ENCODE data around the gene XRCC2. TPM values are rescaled to one million over a fixed set of nuclear protein-coding genes. Genes with fewer than 3 reads are reported as not detected.

Gene XRCC2
- total and polyA plus RNA-seq, 2 of the 8 experiments (the other 6 are each of a cell fraction or from before 2014, with no cell fraction given), result 14.6 to 34.0 TPM

- H3K9ac ChIP-seq (replicated peaks in 1 of 4; ENCODE audit: extremely low read depth in 1 of 4, low read depth in 3 of 4, low read length in 3 of 4), result no peak overlapping the region
- no peak overlapping the region for H3K14ac ChIP-seq (ENCODE audit: insufficient read length)
- WGBS, 2 experiments (ENCODE audit: extremely low coverage in 1 of 2, insufficient coverage in 1 of 2, insufficient read length in 1 of 2, insufficient replicate concordance in 2 of 2, low coverage in 1 of 2, low lambda C conversion rate in 2 of 2, missing lambda C conversion rate in 1 of 2), result 87% methylated on average over 4 of the region's 4 CpGs; no CpG with 5 or more reads in 1 of the 2 experiments
- no peak overlapping the region for H3K4me2 ChIP-seq (ENCODE audit: insufficient read depth in 1 of 2, low read depth in 2 of 2, low read length in 2 of 2)
- no peak overlapping the region for H3K27ac ChIP-seq (ENCODE audit: low read depth, low read length)
- H4K91ac ChIP-seq (replicated peaks; ENCODE audit: insufficient read length, low read length), result no peak overlapping the region
- FAIRE-seq (no peak), DNase-seq (ENCODE audit: low read depth in 1 of 2, low spot score in 2 of 2) (no peak)
- peaks cover 15 to 94% of the 10 kb centered on the region in 2 experiments for H3K79me2 ChIP-seq (ENCODE audit: control insufficient read depth in 1 of 2, insufficient read depth in 2 of 2, low read length in 2 of 2)
- H2BK15ac ChIP-seq (ENCODE audit: low read length), result no peak overlapping the region
- H3K56ac ChIP-seq (replicated peaks; ENCODE audit: insufficient read length, low read depth, low read length), result no peak overlapping the region
- H2BK5ac ChIP-seq (ENCODE audit: low read depth, low read length), result no peak overlapping the region
- H3K4ac ChIP-seq (replicated peaks; ENCODE audit: insufficient read length, low read depth, low read length), result no peak overlapping the region
- no peak overlapping the region for H3K23ac ChIP-seq (ENCODE audit: insufficient read length)
- H3K9me3 ChIP-seq (ENCODE audit: insufficient read depth in 2 of 2, low read depth in 1 of 2, low read length in 1 of 2), result no peaks in the 10 kb centered on the region
- no peaks in the 10 kb centered on the region; the same call in none of the 2 replicates for H3K79me1 ChIP-seq (ENCODE audit: low read depth, low read length)
- H2BK120ac ChIP-seq (replicated peaks; ENCODE audit: low read depth, low read length), result no peak overlapping the region
- H2BK20ac ChIP-seq (ENCODE audit: low read length), result no peak overlapping the region
- peaks cover 0 to 6% (median 1%) of the 10 kb centered on the region in 4 experiments; a peak in 2 of 7 replicates for H3K4me1 ChIP-seq (replicated peaks in 1 of 4; ENCODE audit: control insufficient read depth in 3 of 4, insufficient read depth in 4 of 4, low read length in 3 of 4)
- H3K4me3 ChIP-seq (ENCODE audit: extremely low read depth in 1 of 4, insufficient read depth in 2 of 4, low read depth in 3 of 4, low read length in 4 of 4), result no peak overlapping the region
- no peak overlapping the region for H2AFZ ChIP-seq (ENCODE audit: low read length)
- H2AK5ac ChIP-seq (ENCODE audit: low read depth, low read length), result no peak overlapping the region
- H4K8ac ChIP-seq (ENCODE audit: extremely low read depth, insufficient read depth, low read length), result no peak overlapping the region
- peaks cover 12 to 22% of the 10 kb centered on the region in 2 experiments for H4K20me1 ChIP-seq (replicated peaks in 1 of 2; ENCODE audit: control insufficient read depth in 1 of 2, insufficient read depth in 2 of 2, low read length in 2 of 2)
- H3K36me3 ChIP-seq (ENCODE audit: control insufficient read depth in 2 of 4, insufficient read depth in 4 of 4, low read length in 3 of 4), result peaks cover 0 to 30% (median 16%) of the 10 kb centered on the region in 4 experiments; a peak in 6 of 8 replicates
- H2BK12ac ChIP-seq (ENCODE audit: low read depth, low read length), result no peak overlapping the region
- peaks cover 1% of the 10 kb centered on the region; the same call in 1 of the 2 replicates for H3K23me2 ChIP-seq (ENCODE audit: low read depth, low read length)
- no peaks in the 10 kb centered on the region for H3K27me3 ChIP-seq (replicated peaks in 1 of 4; ENCODE audit: control insufficient read depth in 3 of 4, extremely low read depth in 1 of 4, insufficient read depth in 3 of 4, low read length in 3 of 4)
- no peak overlapping the region for H4K5ac ChIP-seq (ENCODE audit: insufficient read length, low read depth, low read length)
- ChIA-PET POLR2A (ENCODE audit: partially characterized antibody) (no interaction called here), CTCF (ENCODE audit: partially characterized antibody) (no interaction called here)
- no peak overlapping the region for H3K18ac ChIP-seq (ENCODE audit: extremely low read depth, low read length)
- TF ChIP-seq E2F6 (IDR thresholded peaks at IDR 0.05) (no peak), ZNF274 (IDR thresholded peaks at IDR 0.05; ENCODE audit: borderline replicate concordance, extremely low read depth, low read length) (no peak)
These were observed 6.2 kb downstream of the XRCC2 start for GRCh38 chr7:152669758-152670157.

Measured in H1 (cell line).